ENCODE results near the gene SEM1.

The SEM1 gene

GRCh38 chr7:96729820-96730219 lies 20.2 kb upstream of the SEM1 start:
- H3K4me1 ChIP-seq (ENCODE audit: insufficient read depth, low read length, severe bottlenecking) = no peaks in the 10 kb centered on the region
- H3K79me2 ChIP-seq (ENCODE audit: insufficient read depth, low read length) = no peaks in the 10 kb centered on the region
- no peak overlapping the region for H2AFZ ChIP-seq (ENCODE audit: low read length)
- no peaks in the 10 kb centered on the region for H3K9me2 ChIP-seq (ENCODE audit: low read depth, low read length)
- no peaks in the 10 kb centered on the region for H4K20me1 ChIP-seq (ENCODE audit: insufficient read depth, low read length)
- no peak overlapping the region for H3K9ac ChIP-seq (ENCODE audit: low read length)
- no peak overlapping the region for H3K4me2 ChIP-seq (ENCODE audit: low read length)
- no peak for TF ChIP-seq EZH2 (IDR thresholded peaks at IDR 0.05; ENCODE audit: borderline replicate concordance, low read length)
- TF ChIP-seq CTCF (IDR thresholded peaks at IDR 0.05; ENCODE audit: low read length) = no peak
- H3K9me3 ChIP-seq (ENCODE audit: low read length) = no peaks in the 10 kb centered on the region
- no peaks in the 10 kb centered on the region for H3K36me3 ChIP-seq (ENCODE audit: insufficient read depth, low read length)
- H3K4me3 ChIP-seq (ENCODE audit: low read depth, low read length, poor library complexity, severe bottlenecking) = no peak overlapping the region
- no peak overlapping the region for H3K27ac ChIP-seq (ENCODE audit: low read depth, low read length, poor library complexity, severe bottlenecking)
- no peaks in the 10 kb centered on the region for H3F3A ChIP-seq (ENCODE audit: insufficient read depth, low read length)
- H3K27me3 ChIP-seq (ENCODE audit: insufficient read depth, low read length) = no peaks in the 10 kb centered on the region

GRCh38 chr7:96728139-96728538 lies 18.5 kb upstream of the SEM1 start:
- Histone ChIP-seq H3K4me3 (ENCODE audit: low read depth, low read length, poor library complexity, severe bottlenecking) (no peak overlapping the region), H3K9ac (ENCODE audit: low read length) (no peak overlapping the region), H4K20me1 (ENCODE audit: insufficient read depth, low read length) (no peaks in the 10 kb centered on the region), H3K79me2 (ENCODE audit: insufficient read depth, low read length) (no peaks in the 10 kb centered on the region), H3K27ac (ENCODE audit: low read depth, low read length, poor library complexity, severe bottlenecking) (no peak overlapping the region), H3K27me3 (ENCODE audit: insufficient read depth, low read length) (no peaks in the 10 kb centered on the region), H3K4me2 (ENCODE audit: low read length) (no peak overlapping the region), H3K4me1 (ENCODE audit: insufficient read depth, low read length, severe bottlenecking) (no peaks in the 10 kb centered on the region), H3F3A (ENCODE audit: insufficient read depth, low read length) (no peaks in the 10 kb centered on the region), H2AFZ (ENCODE audit: low read length) (no peak overlapping the region), H3K36me3 (ENCODE audit: insufficient read depth, low read length) (no peaks in the 10 kb centered on the region), H3K9me2 (ENCODE audit: low read depth, low read length) (no peaks in the 10 kb centered on the region), H3K9me3 (ENCODE audit: low read length) (no peaks in the 10 kb centered on the region)
- TF ChIP-seq CTCF (IDR thresholded peaks at IDR 0.05; ENCODE audit: low read length) = no peak
- TF ChIP-seq EZH2 (IDR thresholded peaks at IDR 0.05; ENCODE audit: borderline replicate concordance, low read length) = no peak

GRCh38 chr7:96727534-96728088 lies 18.0 kb upstream of the SEM1 start:
- no peaks in the 10 kb centered on the region for H3K27me3 ChIP-seq (ENCODE audit: insufficient read depth, low read length)

More at GRCh38 chr7:96727534-96728088, 18.0 kb upstream of the SEM1 start:
- Histone ChIP-seq H3K9me3 (ENCODE audit: low read length) (no peaks in the 10 kb centered on the region), H3K9me2 (ENCODE audit: low read depth, low read length) (no peaks in the 10 kb centered on the region), H3K4me1 (ENCODE audit: insufficient read depth, low read length, severe bottlenecking) (no peaks in the 10 kb centered on the region), H3F3A (ENCODE audit: insufficient read depth, low read length) (no peaks in the 10 kb centered on the region), H3K4me2 (ENCODE audit: low read length) (no peak overlapping the region), H3K79me2 (ENCODE audit: insufficient read depth, low read length) (no peaks in the 10 kb centered on the region), H3K9ac (ENCODE audit: low read length) (no peak overlapping the region), H2AFZ (ENCODE audit: low read length) (no peak overlapping the region), H3K4me3 (ENCODE audit: low read depth, low read length, poor library complexity, severe bottlenecking) (no peak overlapping the region), H3K27ac (ENCODE audit: low read depth, low read length, poor library complexity, severe bottlenecking) (no peak overlapping the region), H4K20me1 (ENCODE audit: insufficient read depth, low read length) (no peaks in the 10 kb centered on the region), H3K36me3 (ENCODE audit: insufficient read depth, low read length) (no peaks in the 10 kb centered on the region)
- TF ChIP-seq EZH2 (IDR thresholded peaks at IDR 0.05; ENCODE audit: borderline replicate concordance, low read length) (no peak), CTCF (IDR thresholded peaks at IDR 0.05; ENCODE audit: low read length) (no peak)

All from OCI-LY1 (cell line).